ENCODE measurements around the gene POP5.

DNA sequence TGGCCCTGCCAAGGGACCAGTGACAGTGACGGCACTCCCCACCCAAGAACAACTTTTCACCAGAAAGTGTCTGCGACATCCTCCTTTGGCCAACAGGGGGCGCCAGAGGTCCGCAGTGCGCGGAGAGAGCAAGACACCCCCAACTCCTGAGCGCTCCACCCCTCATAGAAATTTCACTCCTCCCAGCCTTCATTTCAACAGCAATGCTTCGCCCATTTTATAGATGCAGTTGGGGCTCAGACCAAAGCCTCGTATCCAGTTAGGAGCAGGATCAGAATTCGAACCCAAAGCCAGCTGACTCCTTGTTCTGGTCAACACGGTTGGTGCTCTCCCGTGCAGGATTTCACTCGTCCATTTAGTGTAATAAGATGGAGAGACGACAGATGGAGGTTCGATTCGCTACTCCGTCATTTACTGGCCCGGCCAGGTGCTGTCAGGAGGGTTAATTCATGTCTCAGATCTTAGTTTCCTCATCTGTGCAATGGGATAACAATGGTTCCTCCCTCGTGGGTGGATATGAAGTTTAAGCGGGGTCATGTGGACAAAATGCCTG is 2.4 kb upstream of the POP5 start:
- TF ChIP-seq GATA3 (IDR thresholded peaks at IDR 0.05; ENCODE audit: low read depth, low read length) (no peak), GATA2 (IDR thresholded peaks at IDR 0.05; ENCODE audit: low read depth, low read length) (no peak)
